K562 (cell line): Measurements from ENCODE around the gene IL17RC.

ENCODE experiments used
- CEBPB ChIP-seq: fragments of 450-650 bp; IDR thresholded peaks from 2 replicates; pipeline ENCODE4 v1.6.1; 2016; ENCODE audit warnings: missing genetic modification characterization, missing compliant biosample characterization
- EZH2 ChIP-seq: IDR thresholded peaks from 2 replicates; pipeline ENCODE4 v1.6.1; 2012; ENCODE audit warnings: low read depth, mild to moderate bottlenecking, inconsistent platforms, low read length, borderline replicate concordance
- MAZ ChIP-seq, 2 experiments: fragments of 450-650 bp in 1 of 2; sonication (generic) in 1 of 2; formaldehyde crosslinking; IDR thresholded peaks in 1 of 2; conservative IDR thresholded peaks in 1 of 2; 2 replicates each; pipeline versions ENCODE4 v1.4.0 to v1.5.0; 2020; ENCODE audit warnings: mild to moderate bottlenecking in 1 of 2, missing genetic modification reagents in 1 of 2
- POLR2A ChIP-seq: fragments of 450-650 bp; conservative IDR thresholded peaks from 2 replicates; pipeline ENCODE4 v1.6.1; 2016

DNA sequence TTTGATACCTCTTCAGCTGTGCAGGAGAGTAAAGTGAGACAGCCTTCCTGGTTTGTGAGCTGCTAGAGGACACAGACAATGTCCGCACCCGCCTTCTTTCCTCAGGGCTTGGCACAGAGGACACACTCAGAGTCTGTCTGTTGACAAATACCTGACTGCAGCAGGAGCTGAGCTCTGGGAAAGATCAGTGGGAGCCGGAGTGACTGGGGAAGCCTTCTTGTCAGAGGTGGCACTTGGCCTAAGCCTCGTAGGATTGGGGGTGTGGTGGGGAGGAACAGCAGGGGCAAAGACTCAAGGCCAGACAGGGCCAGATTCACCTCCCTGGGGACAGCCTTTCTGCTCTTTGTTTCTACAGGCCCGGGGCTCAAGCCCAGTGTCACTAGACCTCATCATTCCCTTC, 3.3 kb upstream of the IL17RC start:
- TF ChIP-seq MAZ (CRISPR knock-in tag; conservative IDR thresholded peaks at IDR 0.05 in 1 of 2, IDR thresholded peaks at IDR 0.05 in 1 of 2) (no peak), POLR2A (no peak), EZH2 (no peak), CEBPB (tag) (no peak)
